ENCODE data around the gene PLD6.

DNA sequence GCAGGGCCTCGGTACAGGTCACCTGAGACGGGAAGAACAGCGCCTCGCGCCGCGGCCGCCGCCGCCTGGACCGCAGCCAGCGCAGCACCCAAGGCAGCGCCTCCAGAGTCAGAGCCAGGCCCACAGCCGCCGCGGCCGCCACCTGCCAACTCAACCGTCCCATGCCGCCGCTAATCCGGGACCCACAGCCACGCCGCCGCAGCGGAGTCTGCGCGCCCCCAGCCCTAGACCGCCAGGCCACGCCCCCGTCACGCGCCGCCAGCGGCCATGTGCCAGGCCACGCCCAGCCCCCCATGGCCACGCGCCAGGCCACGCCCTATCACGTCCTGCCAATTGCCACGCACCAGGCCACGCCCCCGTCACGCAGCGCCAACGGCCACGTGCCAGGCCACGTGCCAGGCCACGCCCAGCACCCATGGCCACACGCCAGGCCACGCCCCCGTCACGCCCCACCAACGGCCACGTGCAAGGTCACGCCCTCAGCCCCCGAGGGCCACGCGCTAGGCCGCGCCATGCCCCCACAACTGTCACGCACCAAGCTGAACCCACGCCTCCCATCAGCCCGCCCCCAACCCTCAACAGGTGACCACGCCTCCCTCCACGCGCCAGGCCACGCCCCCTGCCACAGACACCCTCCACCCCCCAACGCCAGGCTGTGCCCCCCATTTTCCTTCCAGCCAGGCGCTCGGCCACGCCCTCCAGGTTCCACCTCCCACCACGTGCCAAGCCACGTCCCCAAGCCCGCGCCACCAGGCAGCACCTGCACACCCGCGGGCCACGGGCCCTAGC lies at the start of gene PLD6:
- TF ChIP-seq EZH2 (IDR thresholded peaks at IDR 0.05; ENCODE audit: low read length, missing control alignments): no peak
- TF ChIP-seq, protein P1, sequence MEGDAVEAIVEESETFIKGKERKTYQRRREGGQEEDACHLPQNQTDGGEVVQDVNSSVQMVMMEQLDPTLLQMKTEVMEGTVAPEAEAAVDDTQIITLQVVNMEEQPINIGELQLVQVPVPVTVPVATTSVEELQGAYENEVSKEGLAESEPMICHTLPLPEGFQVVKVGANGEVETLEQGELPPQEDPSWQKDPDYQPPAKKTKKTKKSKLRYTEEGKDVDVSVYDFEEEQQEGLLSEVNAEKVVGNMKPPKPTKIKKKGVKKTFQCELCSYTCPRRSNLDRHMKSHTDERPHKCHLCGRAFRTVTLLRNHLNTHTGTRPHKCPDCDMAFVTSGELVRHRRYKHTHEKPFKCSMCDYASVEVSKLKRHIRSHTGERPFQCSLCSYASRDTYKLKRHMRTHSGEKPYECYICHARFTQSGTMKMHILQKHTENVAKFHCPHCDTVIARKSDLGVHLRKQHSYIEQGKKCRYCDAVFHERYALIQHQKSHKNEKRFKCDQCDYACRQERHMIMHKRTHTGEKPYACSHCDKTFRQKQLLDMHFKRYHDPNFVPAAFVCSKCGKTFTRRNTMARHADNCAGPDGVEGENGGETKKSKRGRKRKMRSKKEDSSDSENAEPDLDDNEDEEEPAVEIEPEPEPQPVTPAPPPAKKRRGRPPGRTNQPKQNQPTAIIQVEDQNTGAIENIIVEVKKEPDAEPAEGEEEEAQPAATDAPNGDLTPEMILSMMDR (conservative IDR thresholded peaks at IDR 0.05 in 1 of 2, IDR thresholded peaks at IDR 0.05 in 1 of 2; ENCODE audit: low read depth in 1 of 2, low read length in 2 of 2): no peak

All from fibroblast of lung (primary cell).